IPS-18a (cell line): Measurements from ENCODE around the gene CD3E.

Experiments used
- H3K27ac ChIP-seq: one replicate; pipeline ENCODE4 v1.5.1; 2013; ENCODE audit warnings: low read length
- H3K27me3 ChIP-seq: one replicate; pipeline ENCODE4 v1.6.1; 2013; ENCODE audit warnings: mild to moderate bottlenecking, low read length; ENCODE audit not compliant: control insufficient read depth, insufficient read depth
- H3K36me3 ChIP-seq: one replicate; pipeline ENCODE4 v1.6.1; 2013; ENCODE audit warnings: low read depth, low read length; ENCODE audit not compliant: control insufficient read depth
- H3K4me1 ChIP-seq: one replicate; pipeline ENCODE4 v1.6.1; 2013; ENCODE audit warnings: low read depth, low read length; ENCODE audit not compliant: control insufficient read depth
- H3K4me3 ChIP-seq: one replicate; pipeline ENCODE4 v1.5.1; 2013; ENCODE audit warnings: low read length
- H3K9ac ChIP-seq: one replicate; pipeline ENCODE4 v1.6.1; 2013; ENCODE audit warnings: mild to moderate bottlenecking, low read length, moderate library complexity
- H3K9me3 ChIP-seq: one replicate; pipeline ENCODE4 v1.6.1; 2013; ENCODE audit warnings: low read depth, low read length; ENCODE audit not compliant: control insufficient read depth

CD3E gene

GRCh38 chr11:118304568-118305248 is at the start of gene CD3E:
Gene CD3E, plus strand, starts transcription at chr11:118304730. Its CDS starts 223 bp downstream, at chr11:118304953.
- Histone ChIP-seq H3K4me3 (no peak within 1 kb of the TSS), H3K9me3 (no peaks in the 10 kb centered on the region), H3K27ac (no peak within 1 kb of the TSS), H3K36me3 (no peaks in the 10 kb centered on the region), H3K9ac (no peak within 1 kb of the TSS), H3K27me3 (no peaks in the 10 kb centered on the region), H3K4me1 (no peaks in the 10 kb centered on the region)

GRCh38 chr11:118258410-118258809 is 46.1 kb upstream of the CD3E start:
- H3K9ac ChIP-seq: no peak overlapping the region
- H3K27ac ChIP-seq: no peak overlapping the region
- H3K9me3 ChIP-seq: no peaks in the 10 kb centered on the region
- no peak overlapping the region for H3K4me3 ChIP-seq
- no peaks in the 10 kb centered on the region for H3K36me3 ChIP-seq
- peaks cover 65% of the 10 kb centered on the region for H3K27me3 ChIP-seq
- H3K4me1 ChIP-seq: no peaks in the 10 kb centered on the region

GRCh38 chr11:118259138-118259537 is 45.4 kb upstream of the CD3E start:
- peaks cover 65% of the 10 kb centered on the region for H3K27me3 ChIP-seq
- H3K27ac ChIP-seq: no peak overlapping the region
- H3K36me3 ChIP-seq: no peaks in the 10 kb centered on the region
- no peak overlapping the region for H3K4me3 ChIP-seq
- H3K9ac ChIP-seq: no peak overlapping the region
- H3K9me3 ChIP-seq: no peaks in the 10 kb centered on the region
- peaks cover 7% of the 10 kb centered on the region for H3K4me1 ChIP-seq

GRCh38 chr11:118260353-118260752 is 44.2 kb upstream of the CD3E start:
- Histone ChIP-seq H3K36me3 (no peaks in the 10 kb centered on the region), H3K9ac (no peak overlapping the region), H3K4me1 (peaks cover 17% of the 10 kb centered on the region), H3K27ac (no peak overlapping the region), H3K4me3 (no peak overlapping the region), H3K9me3 (no peaks in the 10 kb centered on the region), H3K27me3 (peaks cover 65% of the 10 kb centered on the region)

GRCh38 chr11:118263112-118263511 is 41.4 kb upstream of the CD3E start:
- no peak overlapping the region for H3K4me3 ChIP-seq
- no peaks in the 10 kb centered on the region for H3K36me3 ChIP-seq
- peaks cover 17% of the 10 kb centered on the region for H3K4me1 ChIP-seq
- H3K9me3 ChIP-seq: no peaks in the 10 kb centered on the region
- H3K27me3 ChIP-seq: peaks cover 63% of the 10 kb centered on the region
- no peak overlapping the region for H3K27ac ChIP-seq
- no peak overlapping the region for H3K9ac ChIP-seq

GRCh38 chr11:118263695-118264568 is 40.6 kb upstream of the CD3E start, which contains the start of gene MPZL2:
Gene MPZL2, minus strand, starts transcription at chr11:118264297. Its CDS starts 144 bp downstream, at chr11:118264153.
- Histone ChIP-seq H3K9me3 (no peaks in the 10 kb centered on the region), H3K4me1 (peaks cover 17% of the 10 kb centered on the region), H3K27ac (no peak within 1 kb of the TSS), H3K9ac (peak within 1 kb of the TSS; percentile 29), H3K36me3 (no peaks in the 10 kb centered on the region), H3K4me3 (peak within 1 kb of the TSS; percentile 54), H3K27me3 (peaks cover 63% of the 10 kb centered on the region)

GRCh38 chr11:118264569-118265465 is 39.7 kb upstream of the CD3E start:
- H3K27me3 ChIP-seq: peaks cover 63% of the 10 kb centered on the region
- H3K9ac ChIP-seq: peak overlapping the region; percentile 29
- peaks cover 17% of the 10 kb centered on the region for H3K4me1 ChIP-seq
- H3K4me3 ChIP-seq: peak overlapping the region; percentile 54
- H3K9me3 ChIP-seq: no peaks in the 10 kb centered on the region
- H3K27ac ChIP-seq: no peak overlapping the region
- H3K36me3 ChIP-seq: no peaks in the 10 kb centered on the region

GRCh38 chr11:118265954-118266353 is 38.6 kb upstream of the CD3E start:
- Histone ChIP-seq H3K27me3 (peaks cover 61% of the 10 kb centered on the region), H3K4me3 (no peak overlapping the region), H3K4me1 (peaks cover 17% of the 10 kb centered on the region), H3K27ac (no peak overlapping the region), H3K9ac (no peak overlapping the region), H3K9me3 (no peaks in the 10 kb centered on the region), H3K36me3 (no peaks in the 10 kb centered on the region)

- Histone ChIP-seq H3K27ac (no peak overlapping the region), H3K36me3 (no peaks in the 10 kb centered on the region), H3K9ac (no peak overlapping the region), H3K4me1 (peaks cover 17% of the 10 kb centered on the region), H3K4me3 (no peak overlapping the region), H3K9me3 (no peaks in the 10 kb centered on the region), H3K27me3 (peaks cover 47% of the 10 kb centered on the region)
Observed at GRCh38 chr11:118267486-118267885, 37.0 kb upstream of the CD3E start.

GRCh38 chr11:118272001-118272400 is 32.5 kb upstream of the CD3E start:
- H3K4me3 ChIP-seq: no peak overlapping the region
- no peaks in the 10 kb centered on the region for H3K36me3 ChIP-seq
- H3K27me3 ChIP-seq: peaks cover 11% of the 10 kb centered on the region
- no peaks in the 10 kb centered on the region for H3K4me1 ChIP-seq
- no peak overlapping the region for H3K27ac ChIP-seq
- no peak overlapping the region for H3K9ac ChIP-seq
- H3K9me3 ChIP-seq: no peaks in the 10 kb centered on the region

- Histone ChIP-seq H3K4me1 (no peaks in the 10 kb centered on the region), H3K36me3 (no peaks in the 10 kb centered on the region), H3K9ac (no peak overlapping the region), H3K9me3 (no peaks in the 10 kb centered on the region), H3K27me3 (peaks cover 12% of the 10 kb centered on the region), H3K4me3 (no peak overlapping the region), H3K27ac (no peak overlapping the region)
Observed at GRCh38 chr11:118274186-118274585, 30.3 kb upstream of the CD3E start.
